Mucosa of descending colon (tissue), 3 donors: ENCODE measurements around the gene AK4. TPM values are rescaled to one million over a fixed set of nuclear protein-coding genes. Genes with fewer than 3 reads are reported as not detected.
"Not testable (repeated sequence)": the region's sequence is repeated elsewhere in the genome, so short reads cannot be mapped to it uniquely, and the experiment has no call there.

Source experiments
- ATAC-seq: fragments of 200-7000 bp; cut with Tn5 transposase; one replicate; pipeline ENCODE4 v1.9.1; 2020; ENCODE audit warnings: mild to moderate bottlenecking, moderate library complexity
- DNase-seq, 3 donors: peaks; one replicate each; pipeline ENCODE4 v3.0.0-alpha.2; 2020
- H3K36me3 ChIP-seq: fragments of 200-600 bp; one replicate; pipeline ENCODE4 v1.8.0; 2021; ENCODE audit warnings: low read depth, mild to moderate bottlenecking
- H3K4me1 ChIP-seq: fragments of 200-600 bp; one replicate; pipeline ENCODE4 v1.8.0; 2021; ENCODE audit warnings: low read depth, mild to moderate bottlenecking
- H3K4me3 ChIP-seq: fragments of 200-600 bp; one replicate; pipeline ENCODE4 v1.8.0; 2021; ENCODE audit warnings: mild to moderate bottlenecking
- H3K9me3 ChIP-seq: fragments of 200-600 bp; one replicate; pipeline ENCODE4 v1.8.0; 2021; ENCODE audit warnings: mild to moderate bottlenecking
- intact Hi-C, 2 donors: fragments of 100-400 bp; cut with DNase I in 1 of 2; cut with micrococcal nuclease in 1 of 2; formaldehyde crosslinking; loops; one replicate each; pipeline versions ENCODE4 v1.11.0 to v1.11.1; 2022; cut with DNase I, micrococcal nuclease
- total RNA-seq, 3 donors: library from RNA; stranded (reverse); fragmentation: NEBNext Ultra II Directional in 2 of 3; extraction: Animal tissue kit (Norgen Biotek cat#: 25700) in 2 of 3; gene quantifications; one replicate each; pipeline versions ENCODE4 v1.2.1 to v1.2.4, GENCODE V29; 2021 to 2023
- TF ChIP-seq, protein P1 (sequence below): fragments of 200-600 bp; IDR thresholded peaks from one replicate; pipeline ENCODE4 v1.8.0; 2022; ENCODE audit warnings: antibody characterized with exemption, mild to moderate bottlenecking
- donor health status: DM: no; HTN: no; CAD: no; lungs with moderate emphysema.
- donor health status: DM: no; HTN: no; CAD: no.
- donor health status: DM: no; HTN: yes; CAD: no.

AK4 gene
- total RNA-seq, 3 donors from 2014 or later = 27.1 to 72.8 (median 47.9) TPM

DNA sequence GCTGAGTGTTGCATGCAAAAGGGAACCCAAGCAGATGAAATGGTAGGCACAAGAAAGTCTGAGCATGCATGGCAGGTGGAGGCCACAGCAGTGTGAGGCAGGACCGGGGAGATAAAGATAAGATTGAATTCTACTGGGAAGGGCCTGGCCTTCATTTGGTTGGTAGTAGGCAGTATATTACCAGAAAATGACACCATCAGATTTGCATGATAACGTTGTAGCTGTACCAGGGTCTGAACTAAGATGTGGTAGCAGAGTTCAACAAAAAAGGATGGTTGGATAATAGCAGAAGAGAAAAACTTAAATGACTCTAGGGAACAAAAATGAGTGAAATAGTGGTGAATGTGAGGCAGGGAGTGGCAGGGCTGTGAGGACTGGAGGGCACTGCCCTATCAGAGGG lies 85.8 kb downstream of the AK4 start:
- Histone ChIP-seq H3K9me3 (no peaks in the 10 kb centered on the region), H3K4me3 (no peak overlapping the region), H3K36me3 (no peaks in the 10 kb centered on the region), H3K4me1 (no peaks in the 10 kb centered on the region)
- DNase-seq (no peak), ATAC-seq (no peak)
- intact Hi-C loops = no loop called here
- TF ChIP-seq, protein P1, sequence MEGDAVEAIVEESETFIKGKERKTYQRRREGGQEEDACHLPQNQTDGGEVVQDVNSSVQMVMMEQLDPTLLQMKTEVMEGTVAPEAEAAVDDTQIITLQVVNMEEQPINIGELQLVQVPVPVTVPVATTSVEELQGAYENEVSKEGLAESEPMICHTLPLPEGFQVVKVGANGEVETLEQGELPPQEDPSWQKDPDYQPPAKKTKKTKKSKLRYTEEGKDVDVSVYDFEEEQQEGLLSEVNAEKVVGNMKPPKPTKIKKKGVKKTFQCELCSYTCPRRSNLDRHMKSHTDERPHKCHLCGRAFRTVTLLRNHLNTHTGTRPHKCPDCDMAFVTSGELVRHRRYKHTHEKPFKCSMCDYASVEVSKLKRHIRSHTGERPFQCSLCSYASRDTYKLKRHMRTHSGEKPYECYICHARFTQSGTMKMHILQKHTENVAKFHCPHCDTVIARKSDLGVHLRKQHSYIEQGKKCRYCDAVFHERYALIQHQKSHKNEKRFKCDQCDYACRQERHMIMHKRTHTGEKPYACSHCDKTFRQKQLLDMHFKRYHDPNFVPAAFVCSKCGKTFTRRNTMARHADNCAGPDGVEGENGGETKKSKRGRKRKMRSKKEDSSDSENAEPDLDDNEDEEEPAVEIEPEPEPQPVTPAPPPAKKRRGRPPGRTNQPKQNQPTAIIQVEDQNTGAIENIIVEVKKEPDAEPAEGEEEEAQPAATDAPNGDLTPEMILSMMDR = no peak

DNA sequence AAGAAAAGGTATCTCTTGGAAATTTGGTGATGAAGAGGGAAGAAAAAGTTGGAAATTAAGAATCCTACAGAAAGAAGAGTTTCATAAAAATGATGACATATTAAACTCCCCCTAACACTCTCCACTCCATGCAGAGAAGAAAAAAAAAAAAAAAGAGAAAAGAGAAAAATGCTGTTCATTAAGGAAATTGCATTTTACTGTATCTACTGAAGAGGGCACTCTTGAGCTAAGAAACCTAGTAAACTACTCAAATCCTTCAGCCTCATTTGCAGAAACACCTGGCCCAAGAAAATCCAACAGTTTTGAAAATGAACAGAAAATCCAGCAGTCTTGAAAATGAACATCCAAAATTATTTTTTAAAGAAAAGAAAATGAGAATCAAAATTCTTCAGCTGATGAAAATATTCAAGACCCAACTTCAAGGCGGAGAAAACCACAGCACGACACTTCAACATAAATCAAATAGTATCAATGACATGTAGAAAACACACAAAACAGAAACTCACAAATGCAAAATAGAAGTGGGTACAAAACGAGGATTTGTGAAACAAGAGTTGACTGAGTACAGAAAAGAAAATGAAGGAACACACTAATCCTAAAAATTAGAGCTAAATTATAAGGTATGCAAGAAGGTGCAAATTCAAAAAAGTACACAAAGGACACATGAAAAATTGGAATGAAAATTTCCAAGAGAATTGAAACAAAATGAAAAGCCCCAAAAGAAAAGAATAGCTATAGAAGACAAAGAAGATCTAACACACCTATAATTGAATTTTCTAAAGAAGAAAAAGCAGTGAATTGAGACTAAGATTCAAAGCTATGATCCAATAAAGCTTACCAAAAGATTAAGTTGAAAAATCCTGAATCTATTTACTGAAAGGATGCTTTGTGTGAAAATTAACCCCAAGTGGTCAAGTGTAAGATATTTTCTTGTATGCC lies 88.1 kb downstream of the AK4 start:
- TF ChIP-seq, protein P1 = peak; percentile 25
- no peaks in the 10 kb centered on the region for H3K9me3 ChIP-seq
- H3K4me1 ChIP-seq = no peaks in the 10 kb centered on the region
- intact Hi-C loops = no loop called here
- ATAC-seq = peak; percentile 34
- no peak overlapping the region for H3K4me3 ChIP-seq
- H3K36me3 ChIP-seq = no peaks in the 10 kb centered on the region
- no peak for DNase-seq

DNA sequence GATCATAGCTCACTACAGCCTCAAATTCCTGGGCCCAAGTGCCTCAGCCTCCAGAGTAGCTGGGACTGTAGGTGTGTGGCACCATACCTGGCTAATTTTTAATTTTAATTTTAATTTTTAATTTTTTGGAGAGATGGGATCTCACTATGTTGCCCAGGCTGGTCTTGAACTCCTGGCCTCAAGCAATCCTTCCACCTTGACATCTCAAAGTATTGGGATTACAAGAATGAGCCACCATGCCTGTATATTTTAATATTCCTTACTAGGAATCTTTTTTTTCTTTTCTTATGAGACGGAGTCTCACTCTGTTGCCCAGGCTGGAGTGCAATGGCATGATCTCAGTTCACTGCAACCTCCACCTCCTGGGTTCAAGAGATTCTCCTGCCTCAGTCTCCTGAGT lies 89.1 kb downstream of the AK4 start:
- ATAC-seq, H3K4me1 ChIP-seq, DNase-seq, intact Hi-C loops, H3K36me3 ChIP-seq, H3K4me3 ChIP-seq, H3K9me3 ChIP-seq: not testable (repeated sequence)

DNA sequence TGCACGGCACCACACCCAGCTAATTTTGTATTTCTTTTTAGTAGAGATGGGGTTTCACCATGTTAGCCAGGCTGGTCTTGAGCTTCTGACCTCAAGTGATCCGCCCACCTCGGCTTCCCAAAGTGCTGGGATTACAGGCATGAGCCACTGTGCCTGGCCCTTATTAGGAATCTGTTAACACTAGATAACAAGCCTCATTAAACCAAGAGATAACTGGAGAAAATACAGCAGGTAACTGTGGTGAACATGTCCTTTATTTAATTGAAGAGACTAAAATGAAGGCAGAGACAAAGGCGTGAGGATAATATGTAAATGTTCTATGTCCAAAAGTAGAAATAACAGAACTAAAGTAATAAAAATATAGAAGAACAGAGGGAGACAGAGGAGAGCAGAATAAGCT lies 89.5 kb downstream of the AK4 start:
- ATAC-seq = no peak
- intact Hi-C loops = no loop called here
- TF ChIP-seq, protein P1 = no peak
- no peak for DNase-seq
- no peak overlapping the region for H3K4me3 ChIP-seq
- no peaks in the 10 kb centered on the region for H3K36me3 ChIP-seq
- no peaks in the 10 kb centered on the region for H3K4me1 ChIP-seq
- H3K9me3 ChIP-seq = no peaks in the 10 kb centered on the region

DNA sequence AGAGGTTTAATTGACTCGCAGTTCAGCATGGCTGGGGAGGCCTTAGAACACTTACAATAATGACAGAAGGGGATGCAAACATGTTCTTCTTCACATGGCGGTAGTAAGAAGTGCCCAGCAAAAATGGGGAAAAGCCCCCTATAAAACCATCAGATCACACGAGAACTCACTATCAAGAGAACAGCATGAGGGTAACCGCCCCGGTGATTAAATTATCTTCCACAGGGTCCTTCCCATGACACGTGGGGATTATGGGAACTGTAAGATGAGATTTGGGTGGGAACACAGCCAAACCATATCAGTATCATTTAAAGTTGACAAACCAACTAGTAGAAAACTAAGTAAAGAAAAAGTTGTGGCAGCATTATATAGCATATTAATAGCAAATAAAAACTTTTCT lies 90.0 kb downstream of the AK4 start:
- TF ChIP-seq, protein P1 = no peak
- H3K4me1 ChIP-seq = no peaks in the 10 kb centered on the region
- intact Hi-C loops = no loop called here
- no peaks in the 10 kb centered on the region for H3K36me3 ChIP-seq
- no peak for DNase-seq
- no peak for ATAC-seq
- H3K9me3 ChIP-seq = no peaks in the 10 kb centered on the region
- no peak overlapping the region for H3K4me3 ChIP-seq

DNA sequence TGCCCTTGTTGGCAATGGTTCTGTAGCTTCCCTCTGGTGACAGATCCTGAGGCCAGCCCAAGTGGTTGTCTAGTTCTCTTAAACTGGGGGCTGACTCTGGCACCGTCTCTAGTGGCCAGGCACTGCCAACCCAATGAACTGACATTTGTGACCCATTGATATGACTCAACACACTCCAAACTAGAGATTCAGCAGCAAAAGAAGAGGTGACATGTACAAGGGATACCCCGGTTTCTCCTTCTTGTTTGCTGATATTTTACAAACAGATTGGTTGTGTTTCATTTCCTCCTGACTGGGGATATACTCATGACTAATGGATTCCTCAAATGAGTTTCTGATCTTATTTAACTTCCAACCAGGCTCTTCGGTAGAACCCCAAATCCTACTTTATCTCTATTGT lies 95.5 kb downstream of the AK4 start:
- H3K9me3 ChIP-seq = no peaks in the 10 kb centered on the region
- DNase-seq (no peak), ATAC-seq (no peak)
- no peaks in the 10 kb centered on the region for H3K4me1 ChIP-seq
- no peaks in the 10 kb centered on the region for H3K36me3 ChIP-seq
- TF ChIP-seq, protein P1 = no peak
- H3K4me3 ChIP-seq = no peak overlapping the region
- intact Hi-C loops = loop anchor here in 1 of 2 donors (10.0 kb wide), 1 partner anchor 441 kb away; no protein-coding TSS in a partner anchor
